Colonic mucosa (tissue), 4 donors: Measurements from ENCODE around the gene CROCC2. TPM values are rescaled to one million over a fixed set of nuclear protein-coding genes. Genes with fewer than 3 reads are reported as not detected.

Source experiments
- DNase-seq: peaks from one replicate; pipeline ENCODE4 v3.0.0-alpha.2; 2020
- H3K27ac ChIP-seq: fragments of 200-600 bp; one replicate; pipeline ENCODE4 v1.8.0; 2021
- H3K27me3 ChIP-seq: fragments of 200-600 bp; one replicate; pipeline ENCODE4 v1.8.0; 2021
- H3K36me3 ChIP-seq: fragments of 200-600 bp; one replicate; pipeline ENCODE4 v1.8.0; 2021
- H3K4me1 ChIP-seq: fragments of 200-600 bp; one replicate; pipeline ENCODE4 v1.8.0; 2021; ENCODE audit warnings: mild to moderate bottlenecking
- H3K4me3 ChIP-seq: fragments of 200-600 bp; one replicate; pipeline ENCODE4 v1.8.0; 2021
- H3K9ac ChIP-seq, 2 donors: one replicate each; pipeline ENCODE4 v1.7.0; 2013; ENCODE audit warnings: control low read depth in 2 of 2, low read depth in 2 of 2, low read length in 2 of 2
- H3K9me3 ChIP-seq: fragments of 200-600 bp; one replicate; pipeline ENCODE4 v1.8.0; 2021
- CTCF ChIP-seq: fragments of 200-600 bp; IDR thresholded peaks from one replicate; pipeline ENCODE4 v1.8.0; 2022; ENCODE audit warnings: antibody characterized with exemption, mild to moderate bottlenecking
- intact Hi-C: fragments of 100-400 bp; cut with DNase I; formaldehyde crosslinking; loops from one replicate; pipeline ENCODE4 v1.14.1; 2022
- total RNA-seq, 2 donors: library from RNA; stranded (reverse); fragmentation: NEBNext Ultra II Directional in 1 of 2; extraction: Animal tissue kit (Norgen Biotek cat#: 25700) in 1 of 2; gene quantifications; one replicate each; pipeline ENCODE4 v1.2.1, GENCODE V29; 2021
- donor health status: healthy.
- donor health status: DM: no; HTN: no; CAD: no.
- donor health status: DM: no; HTN: no; CAD: no.

Gene CROCC2
- total RNA-seq, 2 donors from 2014 or later = 0.05 TPM; not detected in 1

- no peaks in the 10 kb centered on the region for H3K9me3 ChIP-seq
- H3K4me1 ChIP-seq = no peaks in the 10 kb centered on the region
- no peak overlapping the region for H3K4me3 ChIP-seq
- peaks cover 3% of the 10 kb centered on the region for H3K27me3 ChIP-seq
- H3K27ac ChIP-seq = no peak overlapping the region
- H3K9ac ChIP-seq = no peak overlapping the region
- intact Hi-C loops = no loop called here
- no peak for DNase-seq
- H3K36me3 ChIP-seq = no peaks in the 10 kb centered on the region
- TF ChIP-seq CTCF = no peak
Observed at GRCh38 chr2:240915526-240916341, 9.6 kb downstream of the CROCC2 start.

GRCh38 chr2:240916571-240917008 is 10.5 kb downstream of the CROCC2 start:
- peaks cover 3% of the 10 kb centered on the region for H3K27me3 ChIP-seq
- TF ChIP-seq CTCF = no peak
- no peak overlapping the region for H3K9ac ChIP-seq
- intact Hi-C loops = no loop called here
- peak overlapping the region; percentile 55 for H3K27ac ChIP-seq
- no peak overlapping the region for H3K4me3 ChIP-seq
- no peaks in the 10 kb centered on the region for H3K36me3 ChIP-seq
- no peaks in the 10 kb centered on the region for H3K9me3 ChIP-seq
- no peaks in the 10 kb centered on the region for H3K4me1 ChIP-seq
- no peak for DNase-seq

GRCh38 chr2:240917009-240917683 is 11.0 kb downstream of the CROCC2 start:
- no peak overlapping the region for H3K9ac ChIP-seq
- peak overlapping the region; percentile 55 for H3K27ac ChIP-seq
- H3K9me3 ChIP-seq = no peaks in the 10 kb centered on the region
- no peaks in the 10 kb centered on the region for H3K4me1 ChIP-seq
- H3K4me3 ChIP-seq = no peak overlapping the region
- intact Hi-C loops = no loop called here
- H3K27me3 ChIP-seq = peaks cover 3% of the 10 kb centered on the region
- no peak for TF ChIP-seq CTCF
- no peak for DNase-seq
- H3K36me3 ChIP-seq = no peaks in the 10 kb centered on the region

- DNase-seq = no peak
- H3K4me1 ChIP-seq = no peaks in the 10 kb centered on the region
- intact Hi-C loops = no loop called here
- no peaks in the 10 kb centered on the region for H3K36me3 ChIP-seq
- H3K9ac ChIP-seq = no peak overlapping the region
- peaks cover 3% of the 10 kb centered on the region for H3K27me3 ChIP-seq
- no peak overlapping the region for H3K4me3 ChIP-seq
- no peaks in the 10 kb centered on the region for H3K9me3 ChIP-seq
- H3K27ac ChIP-seq = no peak overlapping the region
- no peak for TF ChIP-seq CTCF
Observed at GRCh38 chr2:240917684-240918257, 11.6 kb downstream of the CROCC2 start.

- H3K27ac ChIP-seq = no peak overlapping the region
- peak; percentile 16 for DNase-seq
- intact Hi-C loops = no loop called here
- no peaks in the 10 kb centered on the region for H3K9me3 ChIP-seq
- no peak overlapping the region for H3K4me3 ChIP-seq
- no peaks in the 10 kb centered on the region for H3K4me1 ChIP-seq
- no peak for TF ChIP-seq CTCF
- no peaks in the 10 kb centered on the region for H3K36me3 ChIP-seq
- H3K9ac ChIP-seq = no peak overlapping the region
- peaks cover 3% of the 10 kb centered on the region for H3K27me3 ChIP-seq
Observed at GRCh38 chr2:240918258-240919091, 12.3 kb downstream of the CROCC2 start.
